Lower leg skin (tissue), 4 donors: Measurements from ENCODE around the gene CEP97. TPM values are rescaled to one million over a fixed set of nuclear protein-coding genes. Genes with fewer than 3 reads are reported as not detected.

Source experiments
- DNase-seq, 2 donors: peaks; one replicate each; pipeline ENCODE4 v3.0.0-alpha.2; 2019; ENCODE audit warnings: low spot score in 2 of 2
- H3K4me3 ChIP-seq: fragments of 200-600 bp; sonication (generic); 2 replicates; pipeline ENCODE4 v1.5.1; 2017; ENCODE audit warnings: mild to moderate bottlenecking, low read depth; ENCODE audit not compliant: poor library complexity, severe bottlenecking
- CTCF ChIP-seq, 3 donors: fragments of 450-650 bp; IDR thresholded peaks; one replicate each; pipeline ENCODE4 v1.5.1; 2016; ENCODE audit warnings: antibody characterized with exemption in 3 of 3, mild to moderate bottlenecking in 3 of 3, moderate library complexity in 2 of 3
- POLR2A ChIP-seq, 2 donors: fragments of 450-650 bp; IDR thresholded peaks; one replicate each; pipeline ENCODE4 v1.6.1; 2016 to 2017; ENCODE audit warnings: antibody characterized with exemption in 2 of 2, mild to moderate bottlenecking in 1 of 2, moderate library complexity in 1 of 2
- WGBS, 2 donors: methylation state at CpG; one replicate each; pipeline ENCODE4 v1.1.5; 2018; 5-methylcytosine and 5-hydroxymethylcytosine counted together
- intact Hi-C: fragments of 100-400 bp; cut with DNase I; formaldehyde crosslinking; loops from one replicate; pipeline ENCODE4 v1.15.0; 2023; ENCODE audit warnings: low total_unique reads
- total RNA-seq, 4 donors: library from RNA; depleted of rRNA; stranded (reverse); fragments of >200 nt; gene quantifications; one replicate each; pipeline ENCODE4 v1.1.0, GENCODE V29; 2016

Gene CEP97
- total RNA-seq, 4 donors from 2014 or later: 6.5 to 8.3 (median 7.4) TPM

- WGBS, 2 donors: 94 to 100% methylated on average over 3 of the region's 3 CpGs
- TF ChIP-seq CTCF (IDR thresholded peaks at IDR 0.05): no peak
- no peak for TF ChIP-seq POLR2A (IDR thresholded peaks at IDR 0.05)
- DNase-seq: no peak
- H3K4me3 ChIP-seq: no peak overlapping the region
- intact Hi-C loops: no loop called here
Measured at GRCh38 chr3:101796077-101796680, 71.8 kb downstream of the CEP97 start.

GRCh38 chr3:101801174-101801573 lies 76.8 kb downstream of the CEP97 start:
- intact Hi-C loops: no loop called here

GRCh38 chr3:101802179-101802578 lies 77.8 kb downstream of the CEP97 start:
- intact Hi-C loops: no loop called here
- 90 to 96% methylated on average over 2 of the region's 2 CpGs for WGBS, 2 donors
- TF ChIP-seq CTCF (IDR thresholded peaks at IDR 0.05) (no peak), POLR2A (IDR thresholded peaks at IDR 0.05) (no peak)
- DNase-seq: no peak
- H3K4me3 ChIP-seq: no peak overlapping the region

More at GRCh38 chr3:101801174-101801573, 76.8 kb downstream of the CEP97 start:
- no peak overlapping the region for H3K4me3 ChIP-seq
- WGBS, 2 donors: 85 to 89% methylated on average over 4 of the region's 4 CpGs
- DNase-seq: no peak
- TF ChIP-seq CTCF (IDR thresholded peaks at IDR 0.05): no peak
- TF ChIP-seq POLR2A (IDR thresholded peaks at IDR 0.05): no peak

GRCh38 chr3:101803173-101803782 lies 78.9 kb downstream of the CEP97 start:
- 78 to 79% methylated on average over 9 of the region's 9 CpGs for WGBS, 2 donors
- intact Hi-C loops: no loop called here
- no peak overlapping the region for H3K4me3 ChIP-seq
- DNase-seq: peak in 1 of 2 donors; percentile 54
- TF ChIP-seq POLR2A (IDR thresholded peaks at IDR 0.05) (no peak), CTCF (IDR thresholded peaks at IDR 0.05) (no peak)

GRCh38 chr3:101803939-101804338 lies 79.5 kb downstream of the CEP97 start:
- no peak overlapping the region for H3K4me3 ChIP-seq
- intact Hi-C loops: no loop called here
- WGBS, 2 donors: 87 to 89% methylated on average over 3 of the region's 3 CpGs
- TF ChIP-seq POLR2A (IDR thresholded peaks at IDR 0.05): no peak
- no peak for TF ChIP-seq CTCF (IDR thresholded peaks at IDR 0.05)
- DNase-seq: no peak
